Uterus (tissue), 2 donors: ENCODE measurements around the gene MTRF1L.

Source experiments
- CTCF ChIP-seq, 4 experiments: fragments of 200-600 bp in 2 of 4; fragments of 450-650 bp in 2 of 4; sonication (generic) in 2 of 4; IDR thresholded peaks; one replicate each; pipeline ENCODE4 v1.5.1; 2016 to 2019; ENCODE audit warnings: antibody characterized with exemption in 4 of 4, mild to moderate bottlenecking in 2 of 4, moderate library complexity in 1 of 4
- POLR2A ChIP-seq, 2 donors: fragments of 450-650 bp; IDR thresholded peaks; one replicate each; pipeline ENCODE4 v1.6.1; 2016; ENCODE audit warnings: antibody characterized with exemption in 2 of 2, mild to moderate bottlenecking in 1 of 2, moderate library complexity in 1 of 2

DNA sequence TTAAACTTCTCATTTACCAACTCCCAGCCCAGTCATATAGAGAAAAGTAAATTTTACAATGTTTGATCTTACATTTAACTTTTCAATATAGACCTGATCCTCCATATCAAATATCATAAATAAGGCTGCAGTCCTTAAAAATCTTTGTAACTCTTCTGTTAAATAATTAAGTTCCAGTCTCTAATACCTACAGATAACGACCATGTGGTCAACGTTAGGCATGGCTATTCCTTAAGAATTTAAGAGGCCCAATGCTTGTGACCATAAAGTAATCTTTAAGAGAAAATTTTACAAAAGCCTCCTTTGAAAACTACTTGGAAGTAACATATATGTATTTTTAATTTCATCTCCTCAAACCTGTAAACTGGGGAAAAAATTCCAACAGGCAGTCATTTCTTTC lies 21.3 kb downstream of the MTRF1L start:
- TF ChIP-seq CTCF (IDR thresholded peaks at IDR 0.05) (no peak), POLR2A (IDR thresholded peaks at IDR 0.05) (no peak)
